PFSK-1 (cell line): ENCODE measurements around the gene HDAC3.

Experiments used
- FOXP2 ChIP-seq: optimal IDR thresholded peaks from 2 replicates; pipeline ENCODE3; 2011; ENCODE audit warnings: borderline replicate concordance, control low read depth, inconsistent platforms; ENCODE audit not compliant: insufficient read depth; ENCODE audit errors: extremely low read length, extremely low read depth
- POLR2AphosphoS5 ChIP-seq: IDR thresholded peaks from 2 replicates; pipeline ENCODE4 v1.6.1; 2012; ENCODE audit warnings: low read depth, mild to moderate bottlenecking, control low read depth, low read length, moderate library complexity
- SIN3A ChIP-seq: IDR thresholded peaks from 2 replicates; pipeline ENCODE4 v1.6.1; 2012; ENCODE audit warnings: mild to moderate bottlenecking, low read length, moderate library complexity, borderline replicate concordance; ENCODE audit not compliant: insufficient read depth
- TF ChIP-seq, protein P1 (sequence below), 2 experiments: IDR thresholded peaks; 2 replicates each; pipeline versions ENCODE4 v1.6.1 to v1.8.0; 2011 to 2012; ENCODE audit warnings: low read depth in 2 of 2, low read length in 2 of 2, control low read depth in 1 of 2, inconsistent platforms in 1 of 2, mild to moderate bottlenecking in 1 of 2, moderate library complexity in 1 of 2; ENCODE audit not compliant: insufficient read depth in 1 of 2

DNA sequence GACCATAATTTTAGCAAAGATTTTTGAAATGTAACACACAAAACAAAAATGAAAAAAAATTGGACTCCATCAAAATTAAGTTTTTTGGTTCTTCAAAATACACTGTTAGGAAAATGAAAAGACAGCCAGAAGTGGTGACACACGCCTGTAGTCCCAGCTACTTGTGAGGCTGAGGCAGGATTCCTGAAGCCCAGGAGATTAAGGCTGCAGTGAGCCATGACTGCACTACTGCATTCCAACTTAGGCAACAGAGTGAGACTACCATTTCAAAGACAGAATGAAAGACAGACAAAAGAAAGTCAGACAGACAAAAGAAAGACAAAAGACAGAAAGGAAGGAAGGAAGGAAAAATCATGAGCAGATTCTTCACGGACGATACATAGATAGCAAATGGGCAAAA, 25.4 kb downstream of the HDAC3 start:
- no peak for TF ChIP-seq FOXP2
- TF ChIP-seq, protein P1, sequence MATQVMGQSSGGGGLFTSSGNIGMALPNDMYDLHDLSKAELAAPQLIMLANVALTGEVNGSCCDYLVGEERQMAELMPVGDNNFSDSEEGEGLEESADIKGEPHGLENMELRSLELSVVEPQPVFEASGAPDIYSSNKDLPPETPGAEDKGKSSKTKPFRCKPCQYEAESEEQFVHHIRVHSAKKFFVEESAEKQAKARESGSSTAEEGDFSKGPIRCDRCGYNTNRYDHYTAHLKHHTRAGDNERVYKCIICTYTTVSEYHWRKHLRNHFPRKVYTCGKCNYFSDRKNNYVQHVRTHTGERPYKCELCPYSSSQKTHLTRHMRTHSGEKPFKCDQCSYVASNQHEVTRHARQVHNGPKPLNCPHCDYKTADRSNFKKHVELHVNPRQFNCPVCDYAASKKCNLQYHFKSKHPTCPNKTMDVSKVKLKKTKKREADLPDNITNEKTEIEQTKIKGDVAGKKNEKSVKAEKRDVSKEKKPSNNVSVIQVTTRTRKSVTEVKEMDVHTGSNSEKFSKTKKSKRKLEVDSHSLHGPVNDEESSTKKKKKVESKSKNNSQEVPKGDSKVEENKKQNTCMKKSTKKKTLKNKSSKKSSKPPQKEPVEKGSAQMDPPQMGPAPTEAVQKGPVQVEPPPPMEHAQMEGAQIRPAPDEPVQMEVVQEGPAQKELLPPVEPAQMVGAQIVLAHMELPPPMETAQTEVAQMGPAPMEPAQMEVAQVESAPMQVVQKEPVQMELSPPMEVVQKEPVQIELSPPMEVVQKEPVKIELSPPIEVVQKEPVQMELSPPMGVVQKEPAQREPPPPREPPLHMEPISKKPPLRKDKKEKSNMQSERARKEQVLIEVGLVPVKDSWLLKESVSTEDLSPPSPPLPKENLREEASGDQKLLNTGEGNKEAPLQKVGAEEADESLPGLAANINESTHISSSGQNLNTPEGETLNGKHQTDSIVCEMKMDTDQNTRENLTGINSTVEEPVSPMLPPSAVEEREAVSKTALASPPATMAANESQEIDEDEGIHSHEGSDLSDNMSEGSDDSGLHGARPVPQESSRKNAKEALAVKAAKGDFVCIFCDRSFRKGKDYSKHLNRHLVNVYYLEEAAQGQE (IDR thresholded peaks at IDR 0.05; ENCODE audit: insufficient read depth in 1 of 2, low read depth in 2 of 2, low read length in 2 of 2): no peak
- TF ChIP-seq POLR2AphosphoS5: no peak
- no peak for TF ChIP-seq SIN3A
